NCI-H187 (cell line): Measurements from ENCODE around the gene PLCH2.
"Not testable (repeated sequence)": the region's sequence is repeated elsewhere in the genome, so short reads cannot be mapped to it uniquely, and the experiment has no call there.

ENCODE experiments used
- DNase-seq, 2 experiments: peaks; one replicate each; lab custom pipeline; 2025; lab: John Stamatoyannopoulos, UW

The PLCH2 gene

DNA sequence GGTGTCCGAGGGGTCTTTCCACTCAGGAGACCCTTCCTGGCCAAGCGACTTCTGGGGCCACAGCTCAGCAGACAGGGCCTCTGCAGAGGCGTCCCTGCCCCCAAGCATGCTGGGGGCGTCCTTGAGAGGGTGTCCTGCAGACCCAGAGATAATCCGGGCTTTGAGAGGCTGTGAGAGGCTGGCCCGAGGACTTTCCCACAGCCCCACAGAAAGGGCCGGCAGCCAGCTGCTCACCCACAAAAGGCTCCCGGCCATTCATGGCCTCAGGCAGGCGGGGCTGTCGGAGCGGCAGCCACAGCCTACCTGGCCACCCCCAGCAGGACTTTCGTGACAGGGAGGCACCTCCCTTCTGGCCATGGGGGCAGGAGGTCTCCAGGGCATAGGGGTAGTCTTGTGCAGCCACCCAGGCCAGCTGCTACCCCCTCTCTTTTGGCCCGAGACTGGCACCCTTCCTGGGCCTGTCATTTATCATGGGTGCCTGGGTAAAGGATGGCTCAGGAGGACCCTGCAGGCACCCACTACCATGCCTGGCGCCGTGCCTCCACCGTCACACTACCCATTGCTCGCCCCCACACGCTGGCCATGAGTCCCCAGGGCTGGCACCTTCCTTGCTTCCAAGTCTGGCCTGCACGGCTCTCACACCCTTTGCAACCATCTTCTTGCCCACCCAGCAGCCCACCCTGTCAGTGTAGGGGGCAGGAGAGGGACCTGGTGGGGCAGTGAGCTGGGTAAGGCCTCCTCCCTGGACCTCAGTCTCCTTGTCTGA, 69.0 kb downstream of the PLCH2 start:
- no peak for DNase-seq

DNA sequence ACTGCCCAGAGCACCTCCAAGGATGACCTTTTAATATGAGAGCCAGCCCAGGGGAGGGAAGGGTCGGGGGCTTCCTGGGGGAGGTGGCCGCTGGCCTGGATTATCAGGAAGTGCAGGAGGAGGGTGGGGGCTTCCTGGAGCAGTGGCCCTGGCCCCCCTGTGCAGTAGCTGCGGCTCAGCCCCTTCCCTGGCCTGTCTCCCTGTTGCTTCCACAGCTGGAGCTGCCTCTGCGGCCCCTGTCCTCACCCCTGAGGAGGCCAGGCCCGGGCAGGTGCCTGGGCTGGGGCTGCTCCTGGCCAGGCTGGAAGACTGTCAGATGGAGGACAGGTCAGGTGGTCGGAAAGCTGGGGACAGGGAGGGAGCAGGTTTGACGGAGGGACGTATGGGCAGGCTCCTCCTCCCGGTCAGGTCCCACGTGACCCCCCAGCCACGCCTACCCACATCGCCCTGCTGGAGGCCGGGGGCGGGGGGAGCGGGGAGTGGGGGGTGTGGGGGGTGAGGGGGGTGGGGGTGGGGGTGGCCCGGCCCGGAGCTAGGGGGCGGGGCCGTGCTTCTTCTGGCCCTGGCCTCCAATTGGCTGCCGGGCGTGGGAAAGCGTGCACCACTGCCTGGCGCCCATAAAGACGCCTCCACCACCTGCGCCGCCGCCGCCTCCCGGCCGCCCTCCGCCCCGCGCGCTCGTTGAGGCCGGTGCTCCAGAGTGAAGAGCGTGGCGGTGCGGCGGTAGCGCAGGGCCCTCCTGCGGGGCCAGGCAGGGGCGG, 69.8 kb downstream of the PLCH2 start:
- peak; percentile 30 to 58 for DNase-seq

DNA sequence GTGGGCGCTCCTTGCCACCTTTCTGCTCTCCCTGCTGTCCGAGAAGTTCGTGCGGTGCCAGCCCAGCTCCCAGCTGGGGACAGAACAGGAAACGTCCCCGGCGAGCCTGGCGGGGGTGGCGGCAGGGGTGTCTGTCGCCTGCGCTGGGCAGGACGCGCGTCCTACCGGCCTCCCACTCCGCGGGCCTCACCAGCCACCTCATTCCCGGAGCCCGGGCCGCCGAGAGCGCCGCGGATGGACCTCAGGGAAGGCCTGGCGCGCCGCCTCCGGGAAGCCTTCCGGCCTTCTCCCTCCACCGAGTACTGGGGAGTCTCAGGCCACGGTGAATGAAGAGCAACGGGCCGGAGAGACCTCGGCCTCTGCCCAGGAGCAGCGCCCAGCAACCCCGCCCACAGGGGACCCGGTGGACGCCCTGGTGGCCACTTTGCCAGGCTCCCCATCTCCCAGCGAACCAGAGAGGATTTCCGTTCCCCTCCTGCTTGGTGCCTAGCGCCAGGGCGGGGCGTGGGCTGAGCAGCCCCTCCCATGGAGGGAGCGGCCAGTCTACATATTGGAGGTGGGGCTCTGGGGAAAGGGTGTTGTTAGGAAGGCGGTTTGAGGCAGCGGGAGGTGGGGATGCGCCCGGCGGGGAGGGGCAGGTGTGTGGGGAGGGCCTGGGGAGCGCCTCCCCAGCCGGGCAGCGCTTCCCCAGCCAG, 70.6 kb downstream of the PLCH2 start:
- peak; percentile 20 to 73 for DNase-seq

DNA sequence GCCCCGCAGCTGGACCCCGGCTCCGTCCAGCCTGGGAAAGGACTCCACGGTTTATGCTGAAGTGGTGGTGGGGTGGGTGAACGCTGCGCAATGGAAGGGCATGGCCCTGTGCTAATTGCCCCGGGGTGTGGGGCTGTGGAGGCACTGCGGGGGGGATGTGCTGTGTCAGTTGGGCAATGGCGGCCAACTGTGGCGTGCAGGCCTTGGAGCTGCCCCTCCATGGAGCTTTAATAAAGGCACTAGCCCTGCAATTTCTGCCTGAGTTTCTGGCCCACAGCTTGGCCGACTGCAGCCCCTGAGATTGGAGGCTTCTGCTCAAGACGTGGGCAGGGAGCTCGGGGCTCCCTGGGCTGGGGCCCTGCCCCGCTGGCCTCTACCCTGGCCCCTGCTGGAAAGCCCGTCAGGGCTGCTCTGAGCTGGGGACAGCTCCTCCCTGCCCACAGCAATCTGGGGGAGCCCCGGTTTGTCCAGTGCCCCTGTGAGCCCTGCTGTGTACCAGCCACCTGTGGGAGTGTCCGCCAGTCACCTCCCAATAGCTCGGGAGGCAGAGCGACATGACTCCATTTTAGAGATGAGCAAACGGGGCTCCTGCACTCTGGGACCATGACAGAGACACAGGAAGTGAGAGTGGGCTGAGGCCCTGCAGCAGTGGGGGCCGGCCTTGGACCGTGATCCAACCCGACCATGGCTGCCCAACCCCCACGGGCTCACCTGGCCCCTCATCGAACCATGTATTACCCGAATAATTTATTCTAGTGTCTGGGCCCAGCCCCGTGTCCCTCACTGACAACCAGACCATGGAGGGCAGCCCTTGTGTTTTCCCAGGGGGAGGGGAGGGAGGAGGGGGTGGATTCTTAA, 71.3 kb downstream of the PLCH2 start:
- no peak for DNase-seq

DNA sequence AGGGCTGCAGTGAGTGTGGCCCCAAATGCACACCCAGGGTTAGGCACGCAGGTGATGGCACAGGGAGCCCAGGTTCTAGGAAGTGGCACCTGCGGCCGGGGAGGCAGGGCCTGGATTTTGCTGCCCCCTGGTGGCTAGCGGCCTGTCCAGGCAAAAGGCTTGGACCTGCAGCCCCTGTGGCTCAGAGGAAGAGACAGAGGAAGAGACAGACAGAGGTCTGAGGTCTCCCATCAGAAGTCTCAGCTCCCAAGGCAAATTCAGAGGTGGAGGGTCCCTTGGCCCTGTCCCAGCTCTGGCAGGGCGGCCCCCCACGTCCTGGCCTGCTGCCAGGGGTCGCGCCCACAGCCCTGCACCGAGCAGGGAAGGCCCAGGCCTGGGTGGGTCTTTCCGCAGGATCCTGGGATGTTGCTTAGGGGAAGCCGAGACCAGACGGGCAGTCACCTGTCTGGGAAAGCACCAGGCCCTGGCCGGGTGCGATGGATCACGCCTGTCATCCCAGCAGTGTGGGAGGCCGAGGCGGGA, 72.0 kb downstream of the PLCH2 start:
- DNase-seq = peak; percentile 34 to 55

DNA sequence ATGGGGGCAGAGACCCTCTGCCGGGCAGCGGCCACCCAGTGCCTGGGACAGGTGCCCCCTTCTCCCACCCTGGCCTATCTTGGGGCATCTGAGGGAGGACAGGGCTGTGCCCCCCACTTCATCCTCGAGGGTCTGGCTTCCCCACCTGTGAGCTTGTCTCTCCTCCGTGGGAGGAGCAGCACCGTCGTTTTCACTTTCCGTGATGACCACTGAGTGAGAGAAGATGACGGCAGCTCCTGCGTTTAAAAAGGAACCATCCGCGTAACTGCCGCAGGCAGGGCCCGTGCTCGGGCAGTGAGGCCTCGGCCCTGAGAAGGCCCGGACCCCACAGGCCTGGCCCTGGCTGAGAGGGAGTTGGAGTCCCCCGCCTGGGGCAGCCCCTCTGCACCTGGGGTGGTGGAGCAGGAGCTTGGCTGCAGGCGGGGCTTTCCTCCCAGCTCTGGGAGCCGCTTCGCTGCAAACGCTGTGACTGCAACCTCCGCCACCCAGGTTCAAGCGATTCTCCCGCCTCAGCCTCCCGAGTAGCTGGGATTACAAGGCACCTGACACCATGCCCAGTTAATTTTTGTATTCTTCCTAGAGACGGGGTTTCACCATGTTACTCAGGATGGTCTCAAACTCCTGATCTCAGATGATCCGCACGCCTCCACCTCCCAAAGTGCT, 73.4 kb downstream of the PLCH2 start:
- not testable (repeated sequence) for DNase-seq

DNA sequence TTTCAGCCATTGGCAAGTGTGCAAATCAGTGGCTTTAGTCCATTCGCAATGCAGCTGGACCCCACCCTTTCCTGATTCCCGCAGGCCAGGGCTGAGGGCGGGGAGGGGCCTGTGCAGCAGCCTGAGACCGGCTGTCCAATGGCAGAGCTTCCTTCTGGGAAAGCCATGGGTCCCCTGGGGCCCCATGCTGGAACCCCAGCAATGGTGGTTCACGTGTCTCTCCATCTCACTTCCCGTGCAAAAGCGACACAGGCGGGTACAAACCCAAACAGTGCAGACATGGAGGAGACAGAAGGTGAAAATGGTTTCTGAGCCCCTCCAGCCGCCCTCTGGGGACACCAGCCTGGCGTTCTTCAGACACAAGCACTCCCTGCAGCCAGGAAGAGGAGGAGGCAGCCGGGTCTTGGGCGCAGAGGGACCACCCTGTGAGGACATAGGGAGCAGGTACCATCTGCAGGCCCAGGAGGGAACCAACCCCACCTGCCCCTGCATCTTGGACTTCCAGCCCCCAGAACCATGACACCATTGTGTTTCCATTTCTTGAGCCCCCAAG, 74.3 kb downstream of the PLCH2 start:
- not testable (repeated sequence) for DNase-seq

DNA sequence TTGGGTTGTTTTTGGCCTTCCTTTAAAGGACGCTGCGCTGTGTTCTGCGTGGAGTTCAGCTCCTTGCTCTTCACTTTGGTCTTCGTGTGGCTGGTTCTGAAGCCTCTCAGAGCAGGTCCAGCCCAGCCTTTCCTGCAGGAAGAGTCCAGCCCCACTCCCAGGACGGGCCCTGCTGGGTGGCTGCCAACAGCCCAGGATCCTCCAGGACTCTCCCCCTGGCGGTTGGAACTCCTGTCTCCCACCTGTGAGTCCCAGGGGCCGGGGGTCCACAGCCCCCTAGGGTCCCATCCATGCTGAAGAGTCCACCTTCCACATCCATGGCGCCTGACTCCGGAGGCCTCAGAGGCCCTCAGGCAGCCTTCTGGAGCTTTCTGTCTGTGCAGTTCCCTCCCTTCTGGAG, 75.5 kb downstream of the PLCH2 start:
- not testable (repeated sequence) for DNase-seq

DNA sequence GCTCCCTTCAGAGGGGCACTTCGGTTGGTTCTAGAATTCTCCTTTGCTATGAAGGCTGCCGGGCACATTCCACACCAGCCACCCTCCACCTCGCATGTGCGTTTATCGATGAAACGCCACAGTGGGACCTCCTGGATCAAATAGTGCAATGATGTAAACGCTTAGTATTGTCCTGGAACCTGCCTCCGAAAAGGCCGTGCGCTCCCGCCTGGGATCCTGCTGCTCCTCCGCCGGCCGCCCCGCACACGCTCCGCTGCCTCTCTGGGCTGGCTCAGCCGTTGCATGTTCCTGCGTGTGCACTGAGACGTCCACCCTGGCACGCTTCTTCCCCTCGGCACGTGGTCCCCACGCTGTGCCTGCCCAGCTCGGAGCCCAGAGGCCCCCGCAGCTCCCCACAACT, 76.1 kb downstream of the PLCH2 start:
- DNase-seq = no peak

DNA sequence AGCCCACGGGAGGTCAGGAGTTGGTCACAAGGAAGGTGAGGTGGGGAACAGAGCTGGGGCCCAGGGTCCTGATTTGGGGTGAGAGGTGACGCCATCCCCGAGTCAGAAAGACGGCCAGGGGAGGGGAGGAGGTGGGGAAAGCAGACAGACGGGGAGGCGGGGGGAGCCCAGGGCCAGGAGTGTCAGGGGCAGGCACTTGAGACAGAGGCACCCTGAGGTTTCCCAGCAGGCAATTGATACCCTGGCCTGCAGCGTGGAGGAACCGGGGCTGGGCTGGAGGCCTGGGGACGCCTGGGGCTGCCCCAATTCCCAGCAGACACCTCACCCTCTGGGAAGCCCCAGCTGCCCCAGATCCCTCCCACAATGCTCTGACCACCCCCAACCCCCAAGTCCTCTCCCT, 77.0 kb downstream of the PLCH2 start:
- not testable (repeated sequence) for DNase-seq

DNA sequence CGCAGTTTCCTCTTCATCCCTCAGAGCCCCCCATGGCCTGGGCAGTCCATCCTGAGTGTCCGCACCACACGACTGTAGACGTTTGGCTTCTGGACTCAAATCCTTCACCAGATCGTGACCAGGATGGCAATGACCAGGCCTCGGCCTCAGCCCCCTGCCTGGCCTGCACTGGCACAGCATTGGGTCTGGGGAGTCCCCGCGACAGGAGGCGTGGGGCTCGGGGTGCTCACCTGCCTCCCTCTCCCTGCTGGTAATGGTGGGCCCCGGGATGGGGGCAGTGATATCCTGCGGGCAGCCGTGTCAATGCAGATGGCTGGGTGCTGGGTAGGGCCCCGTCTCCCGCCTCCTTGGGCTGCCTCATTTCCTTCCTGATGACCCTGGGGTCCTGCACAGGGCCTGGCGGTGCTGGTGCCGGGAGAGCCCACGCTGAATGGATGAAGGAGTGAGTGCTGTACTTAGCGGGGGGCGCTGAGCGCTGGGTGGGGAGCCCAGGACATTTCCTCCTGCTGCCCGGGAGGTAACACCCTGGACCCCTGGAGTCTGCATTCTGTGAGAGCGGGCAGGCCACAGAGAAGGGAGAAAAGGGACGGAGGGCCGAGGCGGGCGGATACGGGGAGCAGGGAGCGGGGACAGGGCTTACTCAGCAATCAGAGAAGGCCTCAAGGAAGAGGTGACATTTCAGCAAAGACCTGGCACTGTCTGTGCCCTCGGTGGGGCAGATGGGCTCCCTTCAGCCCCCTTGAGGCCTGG, 78.0 kb downstream of the PLCH2 start:
- no peak for DNase-seq

DNA sequence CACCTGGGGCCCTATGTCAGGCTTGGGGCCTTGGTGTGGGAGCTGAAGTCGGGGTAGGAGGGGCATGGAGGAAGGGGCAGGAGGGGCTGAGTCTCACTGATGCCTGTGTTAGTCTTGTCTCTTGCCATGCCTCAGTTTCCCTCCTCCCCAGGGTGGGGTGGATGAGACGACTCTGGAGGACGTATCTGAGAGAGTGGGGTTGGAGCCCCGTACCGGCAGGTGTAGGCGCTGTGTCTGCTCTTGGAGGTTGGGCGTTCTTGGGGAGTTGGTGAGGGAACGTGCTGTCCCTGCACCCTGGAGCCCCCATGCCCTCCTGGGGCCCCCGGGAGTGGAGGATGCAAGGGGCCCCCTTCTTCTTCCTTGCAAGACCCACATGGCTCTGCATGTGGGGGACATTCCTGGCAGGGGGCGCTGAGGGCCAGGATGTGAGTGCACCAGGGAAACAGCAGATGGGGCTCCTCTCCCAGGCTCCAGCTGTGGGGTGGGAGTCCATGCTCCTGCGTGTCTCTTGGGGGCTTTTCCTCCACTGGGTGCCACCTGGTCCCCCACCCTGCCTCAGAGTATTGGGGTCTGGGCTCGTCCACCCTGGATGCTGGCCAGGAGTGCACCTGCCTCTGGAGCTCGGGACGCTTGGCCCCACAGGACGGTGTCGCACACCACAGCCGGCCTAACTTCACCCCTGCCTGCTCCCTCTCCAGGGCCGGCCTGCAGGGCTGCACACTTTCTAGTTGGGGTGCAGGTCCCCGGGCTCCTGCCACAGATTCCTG, 78.7 kb downstream of the PLCH2 start:
- DNase-seq = no peak
